ENCODE measurements around the gene PRKACG. TPM values are rescaled to one million over a fixed set of nuclear protein-coding genes. Genes with fewer than 3 reads are reported as not detected.

PRKACG gene
- polyA plus RNA-seq, 1 donor from 2014 or later = not detected

GRCh38 chr9:68996462-68996861 is 17.5 kb downstream of the PRKACG start:
- no peak overlapping the region for H3K27ac ChIP-seq (ENCODE audit: low read length)
- TF ChIP-seq EZH2 (IDR thresholded peaks at IDR 0.05; ENCODE audit: borderline replicate concordance, insufficient read depth, low read length, poor library complexity, severe bottlenecking) = no peak
- no peak for TF ChIP-seq TAF1 (IDR thresholded peaks at IDR 0.05; ENCODE audit: low read depth)
- TF ChIP-seq RAD21 (conservative IDR thresholded peaks at IDR 0.05) = no peak
- TF ChIP-seq CTCF (IDR thresholded peaks at IDR 0.05; ENCODE audit: poor library complexity, severe bottlenecking) = no peak
- no peak for TF ChIP-seq SMC3 (conservative IDR thresholded peaks at IDR 0.05; ENCODE audit: poor library complexity)

GRCh38 chr9:68995776-68996175 is 18.1 kb downstream of the PRKACG start:
- Histone ChIP-seq H2AFZ (ENCODE audit: low read depth, low read length) (no peak overlapping the region), H3K27me3 (ENCODE audit: insufficient read depth, low read depth, low read length) (no peaks in the 10 kb centered on the region), H4K20me1 (ENCODE audit: insufficient read depth) (no peaks in the 10 kb centered on the region), H3K36me3 (ENCODE audit: insufficient read depth, low read length) (no peaks in the 10 kb centered on the region), H3K27ac (ENCODE audit: low read length) (no peak overlapping the region), H3K79me2 (replicated peaks; ENCODE audit: insufficient read depth, low read length) (no peaks in the 10 kb centered on the region), H3F3A (ENCODE audit: insufficient read depth, low read length, poor library complexity, severe bottlenecking) (no peaks in the 10 kb centered on the region), H3K9me2 (ENCODE audit: insufficient read depth, low read length) (no peaks in the 10 kb centered on the region), H3K4me2 (ENCODE audit: low read length) (no peak overlapping the region), H3K9ac (ENCODE audit: low read length) (no peak overlapping the region), H3K9me3 (ENCODE audit: low read length) (no peaks in the 10 kb centered on the region), H3K4me3 (ENCODE audit: low read length) (no peak overlapping the region)
- TF ChIP-seq SMC3 (conservative IDR thresholded peaks at IDR 0.05; ENCODE audit: poor library complexity) (no peak), MXI1 (conservative IDR thresholded peaks at IDR 0.05; ENCODE audit: poor library complexity, severe bottlenecking) (no peak), RAD21 (conservative IDR thresholded peaks at IDR 0.05) (no peak), TAF1 (IDR thresholded peaks at IDR 0.05; ENCODE audit: low read depth) (no peak), REST (IDR thresholded peaks at IDR 0.05; ENCODE audit: borderline replicate concordance) (no peak), POLR2AphosphoS5 (IDR thresholded peaks at IDR 0.05) (no peak), EZH2 (IDR thresholded peaks at IDR 0.05; ENCODE audit: borderline replicate concordance, insufficient read depth, low read length, poor library complexity, severe bottlenecking) (no peak), CTCF (IDR thresholded peaks at IDR 0.05; ENCODE audit: poor library complexity, severe bottlenecking) (no peak), EP300 (conservative IDR thresholded peaks at IDR 0.05; ENCODE audit: poor library complexity, severe bottlenecking) (no peak)

More at GRCh38 chr9:68996462-68996861, 17.5 kb downstream of the PRKACG start:
- Histone ChIP-seq H4K20me1 (ENCODE audit: insufficient read depth) (no peaks in the 10 kb centered on the region), H2AFZ (ENCODE audit: low read depth, low read length) (no peak overlapping the region), H3K27me3 (ENCODE audit: insufficient read depth, low read depth, low read length) (no peaks in the 10 kb centered on the region), H3F3A (ENCODE audit: insufficient read depth, low read length, poor library complexity, severe bottlenecking) (no peaks in the 10 kb centered on the region), H3K9me2 (ENCODE audit: insufficient read depth, low read length) (no peaks in the 10 kb centered on the region), H3K4me3 (ENCODE audit: low read length) (no peak overlapping the region), H3K36me3 (ENCODE audit: insufficient read depth, low read length) (no peaks in the 10 kb centered on the region), H3K9me3 (ENCODE audit: low read length) (no peaks in the 10 kb centered on the region), H3K9ac (ENCODE audit: low read length) (no peak overlapping the region), H3K4me2 (ENCODE audit: low read length) (no peak overlapping the region), H3K79me2 (replicated peaks; ENCODE audit: insufficient read depth, low read length) (no peaks in the 10 kb centered on the region)

All from neural cell (in vitro differentiated cells).